Stimulated activated CD8-positive, alpha-beta memory T cell treated with anti-CD3 and anti-CD28 coated beads, Interleukin-15, amount 100 ng/mL, for 1 hour (primary cell): ENCODE measurements around the gene ZNF180.
A peak's percentile ranks its signal among the peaks of the same experiment; 100 is the strongest.
"Not testable (repeated sequence)": the region's sequence is repeated elsewhere in the genome, so short reads cannot be mapped to it uniquely, and the experiment has no call there.

Experiments used
- DNase-seq: peaks from one replicate; pipeline ENCODE4 v3.0.0-alpha.2; 2020; ENCODE audit warnings: low read depth

Gene ZNF180

DNA sequence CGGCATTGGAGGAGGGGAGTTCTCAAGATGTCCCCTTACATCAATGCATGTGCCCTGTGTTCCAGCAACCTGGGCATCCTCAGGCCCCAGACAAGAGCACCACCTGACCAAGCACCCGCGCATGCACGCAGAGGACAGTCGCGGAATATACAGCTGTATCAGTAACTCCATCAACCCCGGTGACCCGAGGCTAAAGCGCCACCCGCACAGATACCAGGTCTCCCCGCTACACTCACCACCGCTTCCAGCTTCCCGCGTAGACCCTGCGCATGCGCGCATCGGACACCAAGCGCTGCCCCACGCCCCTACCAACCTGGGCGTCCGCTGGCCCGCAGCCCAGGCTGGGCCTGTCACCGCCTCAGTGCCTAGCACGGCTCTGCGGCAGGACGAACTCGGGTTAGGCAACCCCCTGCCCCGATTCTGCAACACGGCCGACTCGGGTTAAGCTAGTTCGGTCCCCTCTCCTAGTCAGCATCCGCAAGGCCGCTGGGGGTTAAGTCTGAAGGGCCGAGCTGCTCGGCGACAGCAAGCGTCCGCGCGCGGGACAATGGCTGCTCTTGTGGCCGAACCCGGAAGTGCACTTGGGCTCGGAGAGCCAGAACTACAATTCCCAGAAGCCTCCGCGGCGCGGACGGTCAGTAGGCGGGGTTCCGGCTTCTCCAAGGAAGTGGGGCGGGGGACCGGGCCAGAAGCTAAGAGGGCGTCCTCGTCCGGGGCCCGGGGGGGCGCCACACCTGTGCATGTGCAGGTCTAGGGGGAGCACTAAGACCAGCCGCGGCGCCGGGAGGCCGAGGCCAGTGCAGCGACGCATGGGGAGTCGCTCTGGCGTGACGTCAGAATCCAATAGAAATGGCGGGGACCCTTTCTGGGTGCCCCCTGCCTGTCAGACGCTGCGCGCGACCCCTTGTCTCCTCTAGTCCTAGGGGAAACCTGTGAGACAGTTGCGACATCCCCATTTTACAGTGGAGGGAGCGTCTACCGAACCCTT, at the start of gene ZNF180:
Gene ZNF180 (minus strand): TSS at position 561 of the 988 bp plus-strand sequence. CDS start 3,188 bp downstream, outside the sequence.
- DNase-seq, result peak; percentile 94

DNA sequence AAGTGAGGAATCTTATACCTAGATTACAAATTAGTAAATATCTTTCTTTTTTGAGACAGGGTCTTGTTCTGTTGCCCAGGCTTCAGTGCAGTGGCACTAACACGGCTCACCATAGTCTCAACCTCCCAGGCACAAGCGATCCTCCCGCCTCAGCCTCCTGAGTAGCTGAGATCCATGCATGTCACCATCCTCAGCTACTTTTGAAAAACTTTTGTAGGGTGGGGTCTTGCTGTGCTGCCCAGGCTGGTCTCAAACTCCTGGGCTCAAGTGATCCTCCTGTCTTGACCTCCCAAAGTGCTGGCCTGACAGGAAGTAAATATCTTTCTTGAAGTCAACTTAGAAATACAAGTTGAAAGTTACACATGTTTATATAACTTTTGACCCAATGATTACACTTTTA, 49.2 kb upstream of the ZNF180 start:
- no peak for DNase-seq

GRCh38 chr19:44548736-44549135, 48.4 kb upstream of the ZNF180 start:
- no peak for DNase-seq

- DNase-seq, result no peak
Observed at GRCh38 chr19:44544031-44544430, 43.7 kb upstream of the ZNF180 start.

- no peak for DNase-seq
Observed at GRCh38 chr19:44542671-44543070, 42.3 kb upstream of the ZNF180 start.

- DNase-seq, result no peak
Observed at GRCh38 chr19:44540736-44541135, 40.4 kb upstream of the ZNF180 start.

GRCh38 chr19:44539991-44540390, 39.7 kb upstream of the ZNF180 start:
- no peak for DNase-seq

DNA sequence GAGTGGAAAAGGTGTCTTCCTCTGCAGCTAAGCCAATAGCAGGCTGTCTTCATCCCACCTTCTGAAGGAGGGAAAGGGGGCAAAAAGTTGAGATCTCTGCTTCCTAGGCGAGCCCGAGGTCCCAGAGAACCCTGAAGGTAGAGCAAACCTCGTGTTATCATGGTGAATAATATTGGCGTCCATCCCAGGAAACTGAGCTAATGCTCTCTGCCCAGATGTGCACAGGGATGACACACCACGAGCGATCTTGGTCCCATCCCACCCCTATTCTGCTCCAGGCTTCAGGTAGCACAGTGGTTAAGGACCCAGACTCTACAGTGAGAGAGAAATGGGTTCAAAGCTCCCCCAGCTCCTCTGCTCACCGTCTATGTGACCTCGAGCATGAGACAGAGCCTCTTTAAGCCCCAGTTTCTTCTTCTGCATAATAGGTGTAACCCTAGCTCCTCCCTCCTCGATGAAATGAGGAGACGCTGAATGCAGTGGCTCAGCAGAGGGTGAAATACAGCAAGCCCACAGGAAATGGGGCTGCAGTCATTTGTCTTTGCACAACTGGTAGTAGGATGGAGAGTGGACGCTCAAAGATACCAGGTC, 39.0 kb upstream of the ZNF180 start:
- no peak for DNase-seq

DNA sequence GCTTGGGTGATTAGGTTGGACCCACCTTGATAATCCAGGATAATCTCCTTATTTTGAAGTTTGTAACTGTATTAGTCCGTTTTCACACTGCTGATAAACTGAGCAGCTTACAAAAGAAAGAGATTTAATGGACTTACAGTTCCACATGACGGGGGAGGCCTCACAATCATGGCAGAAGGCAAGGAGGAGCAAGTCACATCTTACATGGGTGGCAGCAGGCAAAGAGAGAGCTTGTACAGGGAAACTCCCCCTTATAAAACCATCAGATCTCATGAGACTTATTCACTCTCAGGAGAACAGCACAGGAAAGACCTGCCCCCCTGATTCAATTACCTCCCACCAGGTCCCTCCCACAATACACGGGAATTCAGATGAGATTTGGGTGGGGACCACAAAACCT, 35.0 kb upstream of the ZNF180 start:
- DNase-seq, result not testable (repeated sequence)

GRCh38 chr19:44532819-44533218, 32.5 kb upstream of the ZNF180 start:
- no peak for DNase-seq

GRCh38 chr19:44530777-44531176, 30.5 kb upstream of the ZNF180 start:
- DNase-seq, result no peak

DNA sequence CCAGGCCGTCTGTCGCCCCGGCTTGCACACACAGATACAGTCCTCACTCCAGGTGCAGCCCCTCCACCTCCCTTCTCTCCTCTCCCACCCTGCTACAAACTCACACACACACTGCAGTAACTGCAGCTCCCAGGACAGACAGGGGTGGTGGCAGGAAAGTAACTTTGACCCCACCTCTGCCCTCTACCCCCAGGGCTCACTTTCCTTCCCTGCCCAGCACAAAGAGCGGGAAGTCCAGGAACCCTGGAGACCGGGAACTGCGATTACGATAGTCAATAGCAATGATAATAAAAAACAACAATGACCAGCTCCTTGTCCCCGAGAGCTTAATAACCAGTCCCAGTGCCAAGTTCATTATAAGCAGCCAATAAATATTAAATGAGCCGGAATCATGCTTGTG, 29.2 kb upstream of the ZNF180 start, which contains the start of gene CEACAM20:
Gene CEACAM20 (minus strand): TSS at position 140 of the 400 bp plus-strand sequence. CDS start 166 bp downstream, outside the sequence.
- no peak for DNase-seq

DNA sequence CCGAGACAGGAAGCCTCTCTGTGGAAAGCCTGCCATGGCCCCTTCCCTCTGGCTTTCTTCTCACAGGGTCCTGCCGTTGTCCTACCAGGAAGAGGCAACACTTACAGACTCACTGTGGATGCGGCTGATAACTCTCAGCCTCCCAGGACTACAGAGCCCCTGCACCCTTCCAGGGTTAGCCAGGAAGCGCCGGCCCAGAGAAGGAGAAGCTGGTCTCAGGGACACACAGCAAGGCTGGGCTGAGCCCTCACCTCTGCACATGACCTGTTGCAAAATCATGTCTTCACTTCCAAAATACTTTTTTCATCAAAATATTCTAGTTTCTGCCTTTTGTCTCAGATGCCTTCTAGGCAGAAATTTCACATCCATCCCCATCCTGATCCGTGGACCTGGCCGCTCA, 27.2 kb upstream of the ZNF180 start:
- DNase-seq, result no peak

GRCh38 chr19:44525721-44526430, 25.6 kb upstream of the ZNF180 start:
- DNase-seq, result no peak

DNA sequence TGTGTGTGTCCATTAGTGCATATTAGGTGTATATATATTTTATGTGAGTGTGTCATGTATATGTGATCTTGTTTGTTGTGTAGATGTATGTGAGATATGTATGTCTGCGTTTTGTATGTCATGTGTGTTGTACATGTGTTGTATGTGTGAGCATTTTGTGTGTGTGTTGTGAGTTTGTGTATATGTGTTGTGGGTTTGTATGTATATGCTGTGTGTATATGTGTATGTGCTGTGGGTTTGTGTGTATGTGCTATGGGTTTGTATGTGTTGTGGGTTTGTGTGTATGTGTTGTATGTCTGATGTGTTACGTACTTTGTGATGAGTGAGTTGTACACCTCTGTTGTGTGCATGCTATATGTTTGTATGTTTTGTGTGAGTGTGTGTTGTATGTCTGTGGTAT, 21.0 kb upstream of the ZNF180 start:
- DNase-seq, result no peak

- no peak for DNase-seq
Observed at GRCh38 chr19:44517146-44517545, 16.8 kb upstream of the ZNF180 start.

GRCh38 chr19:44515907-44516306, 15.6 kb upstream of the ZNF180 start:
- DNase-seq, result no peak

- DNase-seq, result no peak
Observed at GRCh38 chr19:44515031-44515430, 14.7 kb upstream of the ZNF180 start.

DNA sequence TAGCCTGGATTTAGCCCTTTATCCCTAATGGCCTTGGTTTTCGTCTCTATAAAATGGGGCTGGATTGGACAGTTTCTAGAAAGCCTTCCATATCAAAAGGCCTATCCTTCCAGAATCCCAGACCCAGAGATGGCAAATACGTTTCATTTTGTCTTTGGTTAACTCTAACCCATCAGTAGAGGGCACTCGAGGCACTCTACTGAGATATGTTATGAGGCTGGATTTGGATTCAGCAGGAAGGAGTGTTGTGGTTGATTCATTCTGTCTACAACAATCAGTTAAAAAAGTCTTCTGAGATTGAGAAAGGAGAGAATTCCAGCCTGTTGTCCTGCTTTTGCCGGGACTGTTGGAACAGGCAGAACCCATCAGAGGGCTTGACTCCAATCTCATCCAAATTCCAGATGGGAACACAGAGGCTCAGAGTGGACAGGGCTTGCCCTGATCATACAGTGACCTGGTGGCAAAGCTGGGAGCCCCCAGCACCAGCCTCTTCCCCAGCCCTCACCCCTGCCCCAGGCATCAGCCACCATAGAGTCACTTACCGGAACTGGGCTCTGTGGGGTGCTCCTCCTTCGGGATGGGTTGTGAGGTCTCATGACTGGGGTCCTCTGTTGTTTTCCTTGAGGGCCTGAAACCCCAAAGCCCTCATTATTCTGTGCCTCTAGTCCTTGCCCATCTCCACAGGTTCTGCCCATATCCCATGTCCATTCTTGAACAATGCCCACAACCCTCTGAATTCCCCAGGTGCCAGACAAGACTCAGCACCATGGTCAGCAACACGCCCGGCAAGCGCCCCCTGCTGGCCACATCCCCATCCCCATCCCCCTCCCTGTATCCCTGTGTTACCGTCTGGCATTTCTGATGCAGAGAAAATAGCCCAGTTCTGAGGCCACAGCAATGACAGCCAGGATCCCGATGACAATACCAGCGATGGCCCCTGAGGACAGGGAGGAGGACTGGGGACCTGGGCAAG, 12.3 kb upstream of the ZNF180 start:
- DNase-seq, result no peak

DNA sequence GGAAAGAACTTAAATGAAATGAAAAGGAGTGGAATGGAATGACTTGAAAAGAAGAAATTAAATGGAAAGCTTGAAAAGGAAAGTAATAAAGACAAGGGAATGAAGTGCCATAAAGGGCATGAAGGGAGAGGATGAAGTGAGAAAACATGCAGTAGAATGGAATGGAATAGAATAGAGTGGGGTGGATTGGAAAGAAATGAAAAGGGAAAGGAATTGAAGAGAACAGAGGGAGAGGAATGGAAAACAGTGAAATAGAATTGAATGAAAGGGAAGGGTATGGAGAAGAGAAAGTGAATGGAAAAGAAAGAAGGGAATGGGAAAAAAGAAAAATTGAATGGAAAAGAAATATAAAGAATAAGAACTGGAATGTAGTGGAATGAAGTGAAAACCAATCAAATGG, 9.2 kb upstream of the ZNF180 start:
- no peak for DNase-seq

DNA sequence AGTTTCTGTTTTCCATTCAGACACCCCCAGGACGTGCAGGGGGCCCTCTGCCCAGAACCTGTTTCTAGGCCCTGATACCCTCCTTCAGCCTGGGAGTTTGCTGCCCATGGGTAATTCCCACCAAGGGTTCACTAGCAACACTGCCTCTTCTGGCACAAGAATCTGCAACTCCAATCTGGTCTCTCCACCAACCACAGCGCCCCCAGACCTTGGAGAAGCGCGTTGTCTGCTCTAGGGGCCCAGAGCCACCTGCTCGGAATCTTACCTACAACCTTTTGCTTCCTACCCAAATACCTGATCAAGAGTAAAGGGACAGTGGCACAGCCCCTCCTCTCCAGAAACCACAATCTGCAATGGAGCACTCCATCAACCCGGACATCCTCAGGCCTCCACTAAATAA, 763 bp downstream of the ZNF180 start:
- no peak for DNase-seq
